Spleen (tissue), 7 donors: ENCODE data around the gene FCRL4.

ENCODE experiments used
- POLR2A ChIP-seq, 3 donors: fragments of 450-650 bp; IDR thresholded peaks; one replicate each; pipeline ENCODE4 v1.5.1; 2017; ENCODE audit warnings: antibody characterized with exemption in 3 of 3, mild to moderate bottlenecking in 1 of 3
- POLR2AphosphoS5 ChIP-seq, 3 donors: sonication (generic); formaldehyde crosslinking; IDR thresholded peaks; one replicate each; pipeline ENCODE4 v1.5.1; 2017; ENCODE audit warnings: antibody characterized with exemption in 3 of 3
- TF ChIP-seq, protein P1 (sequence below), 11 experiments: fragments of 200-600 bp in 7 of 11; fragments of 450-650 bp in 4 of 11; sonication (generic) in 4 of 11; IDR thresholded peaks in 8 of 11; conservative IDR thresholded peaks in 3 of 11; 1 replicate in 7 of 11; 2 replicates in 4 of 11; pipeline versions ENCODE4 v1.4.0 to v1.8.0; 2016 to 2021; ENCODE audit warnings: antibody characterized with exemption in 11 of 11, inconsistent platforms in 4 of 11, mild to moderate bottlenecking in 1 of 11
- donor health status: DM: no; HTN: no; CAD: no; lungs with moderate emphysema.
- donor health status: DM: no; HTN: no; CAD: no.
- donor health status: DM: no; HTN: no; CAD: no.

- TF ChIP-seq, protein P1, sequence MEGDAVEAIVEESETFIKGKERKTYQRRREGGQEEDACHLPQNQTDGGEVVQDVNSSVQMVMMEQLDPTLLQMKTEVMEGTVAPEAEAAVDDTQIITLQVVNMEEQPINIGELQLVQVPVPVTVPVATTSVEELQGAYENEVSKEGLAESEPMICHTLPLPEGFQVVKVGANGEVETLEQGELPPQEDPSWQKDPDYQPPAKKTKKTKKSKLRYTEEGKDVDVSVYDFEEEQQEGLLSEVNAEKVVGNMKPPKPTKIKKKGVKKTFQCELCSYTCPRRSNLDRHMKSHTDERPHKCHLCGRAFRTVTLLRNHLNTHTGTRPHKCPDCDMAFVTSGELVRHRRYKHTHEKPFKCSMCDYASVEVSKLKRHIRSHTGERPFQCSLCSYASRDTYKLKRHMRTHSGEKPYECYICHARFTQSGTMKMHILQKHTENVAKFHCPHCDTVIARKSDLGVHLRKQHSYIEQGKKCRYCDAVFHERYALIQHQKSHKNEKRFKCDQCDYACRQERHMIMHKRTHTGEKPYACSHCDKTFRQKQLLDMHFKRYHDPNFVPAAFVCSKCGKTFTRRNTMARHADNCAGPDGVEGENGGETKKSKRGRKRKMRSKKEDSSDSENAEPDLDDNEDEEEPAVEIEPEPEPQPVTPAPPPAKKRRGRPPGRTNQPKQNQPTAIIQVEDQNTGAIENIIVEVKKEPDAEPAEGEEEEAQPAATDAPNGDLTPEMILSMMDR (IDR thresholded peaks at IDR 0.05 in 8 of 11, conservative IDR thresholded peaks at IDR 0.05 in 3 of 11) = no peak
- no peak for TF ChIP-seq POLR2A (IDR thresholded peaks at IDR 0.05)
- no peak for TF ChIP-seq POLR2AphosphoS5 (IDR thresholded peaks at IDR 0.05)
Measured at GRCh38 chr1:157585984-157586383, 11.9 kb downstream of the FCRL4 start.
